ENCODE results near the gene ODAD2.

DNA sequence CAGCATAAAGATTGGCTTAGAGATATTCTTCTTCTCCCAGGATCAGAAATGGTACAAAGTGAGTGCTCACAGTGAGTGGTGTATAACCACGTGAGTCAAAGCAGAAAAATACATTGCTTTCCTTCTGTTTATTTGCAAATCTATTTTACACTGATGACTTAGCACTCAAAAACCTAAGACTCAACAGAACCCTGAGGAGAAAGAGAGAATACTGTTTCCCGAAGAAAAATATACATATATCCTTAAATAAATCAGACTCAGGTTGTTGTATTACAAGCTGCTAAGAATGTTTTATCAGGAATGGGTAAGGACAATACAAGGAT lies 48.7 kb downstream of the ODAD2 start:
- TF ChIP-seq, protein P1, sequence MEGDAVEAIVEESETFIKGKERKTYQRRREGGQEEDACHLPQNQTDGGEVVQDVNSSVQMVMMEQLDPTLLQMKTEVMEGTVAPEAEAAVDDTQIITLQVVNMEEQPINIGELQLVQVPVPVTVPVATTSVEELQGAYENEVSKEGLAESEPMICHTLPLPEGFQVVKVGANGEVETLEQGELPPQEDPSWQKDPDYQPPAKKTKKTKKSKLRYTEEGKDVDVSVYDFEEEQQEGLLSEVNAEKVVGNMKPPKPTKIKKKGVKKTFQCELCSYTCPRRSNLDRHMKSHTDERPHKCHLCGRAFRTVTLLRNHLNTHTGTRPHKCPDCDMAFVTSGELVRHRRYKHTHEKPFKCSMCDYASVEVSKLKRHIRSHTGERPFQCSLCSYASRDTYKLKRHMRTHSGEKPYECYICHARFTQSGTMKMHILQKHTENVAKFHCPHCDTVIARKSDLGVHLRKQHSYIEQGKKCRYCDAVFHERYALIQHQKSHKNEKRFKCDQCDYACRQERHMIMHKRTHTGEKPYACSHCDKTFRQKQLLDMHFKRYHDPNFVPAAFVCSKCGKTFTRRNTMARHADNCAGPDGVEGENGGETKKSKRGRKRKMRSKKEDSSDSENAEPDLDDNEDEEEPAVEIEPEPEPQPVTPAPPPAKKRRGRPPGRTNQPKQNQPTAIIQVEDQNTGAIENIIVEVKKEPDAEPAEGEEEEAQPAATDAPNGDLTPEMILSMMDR (IDR thresholded peaks at IDR 0.05), result no peak
- no peak for TF ChIP-seq POLR2A (IDR thresholded peaks at IDR 0.05)

All from heart left ventricle (tissue), 13 donors.